Thyroid gland (tissue), 4 donors: ENCODE measurements around the gene SF3B5.

Experiments used
- CTCF ChIP-seq, 6 experiments: fragments of 200-600 bp in 3 of 6; fragments of 450-650 bp in 3 of 6; sonication (generic) in 3 of 6; IDR thresholded peaks; one replicate each; pipeline ENCODE4 v1.5.1; 2016 to 2019; ENCODE audit warnings: antibody characterized with exemption in 6 of 6, mild to moderate bottlenecking in 2 of 6, inconsistent platforms in 1 of 6, moderate library complexity in 1 of 6
- POLR2A ChIP-seq, 2 donors: fragments of 450-650 bp; IDR thresholded peaks; one replicate each; pipeline ENCODE4 v1.6.1; 2017; ENCODE audit warnings: antibody characterized with exemption in 2 of 2, mild to moderate bottlenecking in 2 of 2, moderate library complexity in 1 of 2

GRCh38 chr6:144134737-144135136 lies 39.4 kb upstream of the SF3B5 start:
- TF ChIP-seq CTCF (IDR thresholded peaks at IDR 0.05) (no peak), POLR2A (IDR thresholded peaks at IDR 0.05) (no peak)
